AG04450 (cell line): Measurements from ENCODE around the gene HTATSF1. TPM values are rescaled to one million over a fixed set of nuclear protein-coding genes. Genes with fewer than 3 reads are reported as not detected.

Experiments
- CTCF ChIA-PET: fragments of 300-600, 350-600 bp; formaldehyde crosslinking; extraction: SDS; loops from one replicate; lab custom pipeline; 2022; ENCODE audit warnings: antibody characterized with exemption, inconsistent platforms; lab: Charles Lee
- POLR2A ChIA-PET: fragments of 350-600 bp; formaldehyde crosslinking; extraction: SDS; loops from one replicate; lab custom pipeline; 2021; ENCODE audit warnings: antibody characterized with exemption, inconsistent platforms; lab: Yijun Ruan, JAX
- DNase-seq: peaks from one replicate; pipeline ENCODE4 v3.0.0-alpha.2; 2011; ENCODE audit warnings: low read depth, low spot score
- H3K27ac ChIP-seq: one replicate; pipeline ENCODE4 v1.5.1; 2012; ENCODE audit warnings: low read depth, low read length, control low read depth
- H3K27me3 ChIP-seq: one replicate; pipeline ENCODE4 v1.6.0; 2012; ENCODE audit warnings: low read length; ENCODE audit not compliant: control insufficient read depth, insufficient read depth
- H3K4me3 ChIP-seq: 2 replicates; pipeline ENCODE4 v1.5.1; 2011; ENCODE audit warnings: mild to moderate bottlenecking, low read depth, low read length, control low read depth
- H3K9me3 ChIP-seq: 2 replicates; pipeline ENCODE4 v1.5.1; 2012; ENCODE audit warnings: low read length; ENCODE audit not compliant: control insufficient read depth, insufficient read depth
- polyA plus RNA-seq: library from polyadenylated mRNA; depleted of rRNA; stranded (reverse); fragments of >200 nt; gene quantifications from 2 replicates; pipeline ENCODE4 v1.2.3, GENCODE V29; 2011
- TF ChIP-seq, protein P1 (sequence below): IDR thresholded peaks from 2 replicates; pipeline ENCODE4 v1.5.1; 2011; ENCODE audit warnings: low read depth, low read length, control low read depth, inconsistent platforms

The HTATSF1 gene
- polyA plus RNA-seq, 1 experiment: 1.8 TPM

DNA sequence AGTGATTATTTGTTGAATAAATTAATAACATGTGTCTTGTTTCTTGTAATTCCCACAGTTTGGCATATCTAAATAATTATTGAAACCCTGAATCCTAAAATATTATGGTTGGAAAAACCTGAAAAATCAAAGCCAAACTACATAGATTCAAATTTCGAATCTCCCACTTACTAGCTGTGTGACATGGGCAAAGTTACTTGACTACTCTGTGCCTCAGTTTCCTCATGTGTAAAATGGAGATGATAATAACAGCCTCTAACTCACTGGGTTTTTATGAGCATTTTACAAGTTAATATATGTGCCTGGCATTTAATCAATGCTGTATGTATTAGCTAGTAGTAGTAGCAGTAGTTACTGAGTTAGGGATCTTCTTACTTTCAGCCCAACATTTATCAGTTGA lies 44.3 kb upstream of the HTATSF1 start:
- H3K27me3 ChIP-seq: no peaks in the 10 kb centered on the region
- no peak overlapping the region for H3K4me3 ChIP-seq
- ChIA-PET CTCF (no interaction called here), POLR2A (no interaction called here)
- H3K9me3 ChIP-seq: no peaks in the 10 kb centered on the region
- no peak overlapping the region for H3K27ac ChIP-seq
- TF ChIP-seq, protein P1, sequence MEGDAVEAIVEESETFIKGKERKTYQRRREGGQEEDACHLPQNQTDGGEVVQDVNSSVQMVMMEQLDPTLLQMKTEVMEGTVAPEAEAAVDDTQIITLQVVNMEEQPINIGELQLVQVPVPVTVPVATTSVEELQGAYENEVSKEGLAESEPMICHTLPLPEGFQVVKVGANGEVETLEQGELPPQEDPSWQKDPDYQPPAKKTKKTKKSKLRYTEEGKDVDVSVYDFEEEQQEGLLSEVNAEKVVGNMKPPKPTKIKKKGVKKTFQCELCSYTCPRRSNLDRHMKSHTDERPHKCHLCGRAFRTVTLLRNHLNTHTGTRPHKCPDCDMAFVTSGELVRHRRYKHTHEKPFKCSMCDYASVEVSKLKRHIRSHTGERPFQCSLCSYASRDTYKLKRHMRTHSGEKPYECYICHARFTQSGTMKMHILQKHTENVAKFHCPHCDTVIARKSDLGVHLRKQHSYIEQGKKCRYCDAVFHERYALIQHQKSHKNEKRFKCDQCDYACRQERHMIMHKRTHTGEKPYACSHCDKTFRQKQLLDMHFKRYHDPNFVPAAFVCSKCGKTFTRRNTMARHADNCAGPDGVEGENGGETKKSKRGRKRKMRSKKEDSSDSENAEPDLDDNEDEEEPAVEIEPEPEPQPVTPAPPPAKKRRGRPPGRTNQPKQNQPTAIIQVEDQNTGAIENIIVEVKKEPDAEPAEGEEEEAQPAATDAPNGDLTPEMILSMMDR: no peak
- no peak for DNase-seq

DNA sequence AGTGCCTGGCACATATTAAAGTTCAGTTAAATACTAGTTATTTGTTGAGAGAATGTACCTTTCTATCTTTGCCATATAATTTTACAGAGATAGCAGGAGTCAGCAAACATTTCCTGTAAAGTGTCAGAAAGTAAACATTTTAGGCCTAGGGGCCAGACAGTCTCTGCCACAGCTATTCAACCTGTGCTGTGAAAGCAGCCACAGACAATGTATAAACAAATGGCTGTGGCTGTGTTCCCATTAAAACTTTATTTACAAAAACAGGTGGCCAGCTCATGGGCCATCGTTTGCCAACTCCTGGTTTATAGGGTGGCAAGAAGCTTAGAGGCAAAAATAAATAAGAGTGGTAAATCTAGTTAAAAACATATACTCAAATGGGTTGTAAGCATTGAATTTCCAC lies 43.6 kb upstream of the HTATSF1 start:
- ChIA-PET POLR2A (no interaction called here), CTCF (no interaction called here)
- Histone ChIP-seq H3K9me3 (no peaks in the 10 kb centered on the region), H3K4me3 (no peak overlapping the region), H3K27me3 (no peaks in the 10 kb centered on the region), H3K27ac (no peak overlapping the region)
- no peak for DNase-seq
- TF ChIP-seq, protein P1: no peak

DNA sequence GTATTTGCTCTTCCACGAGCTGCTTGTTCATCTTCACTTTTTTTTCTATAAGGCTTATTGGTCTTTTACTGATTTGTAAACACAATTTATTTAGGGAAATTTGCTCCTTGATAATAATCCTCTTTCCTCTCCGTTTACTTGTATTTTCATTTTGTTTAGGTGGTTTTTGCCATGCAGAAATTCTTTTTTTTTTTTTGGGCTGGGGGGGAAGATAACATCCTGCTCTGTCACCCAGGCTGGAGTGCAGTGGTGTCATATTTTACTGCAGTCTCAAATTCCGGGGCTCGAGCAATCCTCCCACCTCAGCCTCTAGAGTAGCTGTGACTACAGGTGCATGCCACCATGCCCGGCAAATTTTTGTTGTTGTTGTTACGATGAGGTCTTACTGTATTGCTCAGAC lies 41.3 kb upstream of the HTATSF1 start:
- POLR2A ChIA-PET: no interaction called here
- no peak for DNase-seq
- H3K4me3 ChIP-seq: no peak overlapping the region
- H3K9me3 ChIP-seq: no peaks in the 10 kb centered on the region
- CTCF ChIA-PET: no interaction called here
- H3K27me3 ChIP-seq: no peaks in the 10 kb centered on the region
- TF ChIP-seq, protein P1: no peak
- no peak overlapping the region for H3K27ac ChIP-seq

DNA sequence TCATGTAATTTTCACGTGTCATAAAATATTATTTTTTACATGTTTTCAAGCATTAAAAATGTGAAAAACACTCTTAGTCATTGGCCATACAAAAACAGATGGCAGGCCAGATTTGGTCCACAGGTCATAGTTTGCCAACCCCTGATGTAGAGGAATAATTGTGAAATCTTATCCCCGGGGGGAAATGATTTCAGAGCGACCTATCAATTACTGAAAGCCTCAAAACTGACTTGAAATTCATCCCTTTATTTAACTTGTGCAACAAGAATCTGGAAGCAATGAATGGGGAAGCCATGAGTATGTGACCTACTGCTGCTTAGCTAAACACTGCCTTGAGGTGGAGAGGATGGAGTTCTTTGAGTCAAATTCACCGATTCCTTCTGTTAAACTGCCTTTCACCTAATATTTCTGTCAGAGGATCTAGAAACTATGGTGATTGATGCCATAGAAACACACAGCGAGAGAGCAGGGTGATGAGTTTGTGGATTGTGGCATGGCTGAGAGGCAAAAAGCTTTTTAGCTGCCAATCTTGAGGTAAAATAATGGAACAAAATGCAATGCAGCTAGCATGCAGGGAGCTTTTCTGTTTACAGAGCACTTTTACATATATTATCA lies 40.0 kb upstream of the HTATSF1 start:
- no peaks in the 10 kb centered on the region for H3K9me3 ChIP-seq
- TF ChIP-seq, protein P1: no peak
- ChIA-PET CTCF (no interaction called here), POLR2A (no interaction called here)
- H3K27me3 ChIP-seq: no peaks in the 10 kb centered on the region
- no peak overlapping the region for H3K27ac ChIP-seq
- H3K4me3 ChIP-seq: no peak overlapping the region
- no peak for DNase-seq

DNA sequence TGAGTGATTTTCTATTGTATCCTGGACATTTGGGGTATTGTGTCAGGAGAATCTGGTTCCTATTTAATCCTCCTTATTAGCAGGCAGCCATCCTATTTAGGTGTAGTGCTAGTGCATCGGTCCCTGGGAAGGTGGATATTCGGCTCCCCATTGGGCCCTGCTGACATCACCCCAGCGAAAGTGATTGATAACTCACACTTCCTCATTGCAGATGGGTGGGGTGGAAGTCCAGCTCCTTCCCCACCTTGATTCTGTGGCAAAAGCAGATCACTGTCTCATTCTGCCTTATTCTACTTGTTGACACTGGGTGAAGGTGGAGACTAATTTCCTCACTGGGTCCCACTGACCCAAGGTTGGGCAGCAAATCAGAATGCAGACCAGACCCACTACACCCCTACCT lies 32.8 kb upstream of the HTATSF1 start:
- Histone ChIP-seq H3K4me3 (no peak overlapping the region), H3K27ac (no peak overlapping the region), H3K27me3 (no peaks in the 10 kb centered on the region), H3K9me3 (no peaks in the 10 kb centered on the region)
- ChIA-PET POLR2A (no interaction called here), CTCF (no interaction called here)
- TF ChIP-seq, protein P1: no peak
- DNase-seq: no peak
